Endothelial cell of umbilical vein (primary cell): ENCODE data around the gene SCG3. TPM values are rescaled to one million over a fixed set of nuclear protein-coding genes. Genes with fewer than 3 reads are reported as not detected.

Experiments
- BruUV-seq: library from RNA; stranded (reverse); fragments of 400-500 nt; replicated peaks from 2 replicates; lab custom pipeline; 2021; lab: Mats Ljungman, UMichigan
- CTCF ChIA-PET: fragments of 300-600, 350-600 bp; sonication (Branson Sonifier 250); formaldehyde crosslinking; loops from one replicate; lab custom pipeline; 2021; ENCODE audit warnings: antibody characterized with exemption, inconsistent platforms; lab: Charles Lee
- POLR2A ChIA-PET: fragments of 300-600, 350-600 bp; sonication (Branson Sonifier 250); formaldehyde crosslinking; loops from one replicate; lab custom pipeline; 2021; ENCODE audit warnings: antibody characterized with exemption, inconsistent platforms; lab: Charles Lee
- DNase-seq: peaks from one replicate; pipeline ENCODE4 v3.0.0-alpha.2; 2011; ENCODE audit warnings: low read depth, low spot score
- FAIRE-seq: peaks from 2 replicates; lab custom pipeline; 2011; peaks lifted over from hg19 to GRCh38; lab: Jason Lieb, UNC
- H2AFZ ChIP-seq: 2 replicates; pipeline ENCODE4 v1.6.0; 2012; ENCODE audit warnings: low read depth, low read length, control low read depth, inconsistent platforms
- H3K27ac ChIP-seq: 2 replicates; pipeline ENCODE4 v1.5.1; 2011; ENCODE audit warnings: low read depth, mild to moderate bottlenecking, control low read depth, low read length, moderate library complexity; ENCODE audit not compliant: insufficient read depth
- H3K27me3 ChIP-seq, 2 experiments: 2 replicates each; pipeline versions ENCODE4 v1.6.0 to v1.6.1; 2011; ENCODE audit warnings: low read length in 2 of 2, mixed read lengths in 1 of 2; ENCODE audit not compliant: control insufficient read depth in 2 of 2, insufficient read depth in 2 of 2
- H3K36me3 ChIP-seq, 2 experiments: 2 replicates in 1 of 2; 3 replicates in 1 of 2; pipeline ENCODE4 v1.5.1; 2011; ENCODE audit warnings: low read length in 2 of 2, mild to moderate bottlenecking in 1 of 2, moderate library complexity in 1 of 2; ENCODE audit not compliant: control insufficient read depth in 2 of 2, insufficient read depth in 2 of 2; ENCODE audit errors: extremely low read depth in 1 of 2
- H3K4me1 ChIP-seq: 3 replicates; pipeline ENCODE4 v1.5.1; 2011; ENCODE audit warnings: mild to moderate bottlenecking, low read length; ENCODE audit not compliant: control insufficient read depth, insufficient read depth; ENCODE audit errors: extremely low read depth
- H3K4me2 ChIP-seq: 2 replicates; pipeline ENCODE4 v1.6.1; 2011; ENCODE audit warnings: low read length, control low read depth, mixed read lengths; ENCODE audit not compliant: insufficient read depth
- H3K4me3 ChIP-seq, 3 experiments: fragments of 200-600 bp in 1 of 3; sonication (generic), shearing (Covaris generic) in 1 of 3; replicated peaks in 1 of 3; 2 replicates each; pipeline ENCODE4 v1.5.1; 2011 to 2016; ENCODE audit warnings: control low read depth in 3 of 3, low read length in 3 of 3, mild to moderate bottlenecking in 2 of 3, inconsistent platforms in 1 of 3, low read depth in 1 of 3, moderate library complexity in 1 of 3; ENCODE audit not compliant: insufficient read depth in 1 of 3
- H3K79me2 ChIP-seq: 2 replicates; pipeline ENCODE4 v1.6.0; 2012; ENCODE audit warnings: low read length, inconsistent platforms; ENCODE audit not compliant: control insufficient read depth, insufficient read depth
- H3K9ac ChIP-seq: replicated peaks from 2 replicates; pipeline ENCODE3; 2011; ENCODE audit warnings: low read length, control low read depth; ENCODE audit not compliant: insufficient read depth; ENCODE audit errors: extremely low read depth
- H3K9me1 ChIP-seq: replicated peaks from 3 replicates; pipeline ENCODE4 v1.6.0; 2011; ENCODE audit warnings: mild to moderate bottlenecking, low read length; ENCODE audit not compliant: control insufficient read depth, insufficient read depth; ENCODE audit errors: extremely low read depth
- H3K9me3 ChIP-seq: replicated peaks from 2 replicates; pipeline ENCODE4 v1.5.1; 2012; ENCODE audit warnings: low read length, inconsistent platforms; ENCODE audit not compliant: control insufficient read depth, insufficient read depth
- H4K20me1 ChIP-seq: replicated peaks from 2 replicates; pipeline ENCODE3; 2011; ENCODE audit warnings: mild to moderate bottlenecking, low read length; ENCODE audit not compliant: control insufficient read depth, insufficient read depth; ENCODE audit errors: extremely low read depth
- CTCF ChIP-seq, 2 donors: IDR thresholded peaks; 1 replicate in 1 of 2; 2 replicates in 1 of 2; pipeline ENCODE4 v1.5.1; 2011; ENCODE audit warnings: low read length in 2 of 2, mild to moderate bottlenecking in 2 of 2, moderate library complexity in 2 of 2, control low read depth in 1 of 2, inconsistent platforms in 1 of 2, low read depth in 1 of 2; ENCODE audit not compliant: insufficient read depth in 1 of 2; ENCODE audit errors: extremely low read depth in 1 of 2
- EZH2 ChIP-seq: IDR thresholded peaks from 2 replicates; pipeline ENCODE4 v1.6.1; 2012; ENCODE audit warnings: borderline replicate concordance, low read depth, mild to moderate bottlenecking, moderate library complexity, low read length, inconsistent platforms; ENCODE audit not compliant: severe bottlenecking
- FOS ChIP-seq: IDR thresholded peaks from 2 replicates; pipeline ENCODE4 v1.6.1; 2011; ENCODE audit warnings: mild to moderate bottlenecking, low read length, moderate library complexity, borderline replicate concordance; ENCODE audit not compliant: insufficient read depth
- GATA2 ChIP-seq: IDR thresholded peaks from 2 replicates; pipeline ENCODE4 v1.7.0; 2011; ENCODE audit warnings: low read depth, mild to moderate bottlenecking, moderate library complexity, mixed read lengths, low read length; ENCODE audit not compliant: insufficient read length, insufficient read depth
- JUN ChIP-seq: IDR thresholded peaks from 2 replicates; pipeline ENCODE4 v1.6.1; 2011; ENCODE audit warnings: borderline replicate concordance, low read depth; ENCODE audit not compliant: insufficient read length, insufficient read depth
- MYC ChIP-seq: IDR thresholded peaks from one replicate; pipeline ENCODE4 v1.6.1; 2011; ENCODE audit warnings: mild to moderate bottlenecking, low read depth, low read length
- POLR2A ChIP-seq: IDR thresholded peaks from 2 replicates; pipeline ENCODE4 v1.6.1; 2012; ENCODE audit warnings: low read depth, mild to moderate bottlenecking, control low read depth, low read length
- POLR2AphosphoS5 ChIP-seq: IDR thresholded peaks from 2 replicates; pipeline ENCODE4 v1.6.1; 2012; ENCODE audit warnings: low read depth, mild to moderate bottlenecking, control low read depth, low read length, moderate library complexity; ENCODE audit not compliant: insufficient read depth
- dilution Hi-C: fragments of 300-500 bp; cut with MboI; formaldehyde crosslinking; loops from one replicate; pipeline ENCODE4 v1.15.0; 2019; ENCODE audit warnings: low sequenced_read_pairs; ENCODE audit not compliant: extremely low pct_ligation_motif_present
- intact Hi-C: fragments of 100-400 bp; cut with micrococcal nuclease; formaldehyde crosslinking; loops from one replicate; pipeline ENCODE4 v1.10.0; 2022
- polyA plus RNA-seq, 4 experiments: library from polyadenylated mRNA; depleted of rRNA in 3 of 4; stranded (reverse) in 3 of 4; unstranded in 1 of 4; fragments of >200 nt; gene quantifications; 2 replicates each; pipeline versions ENCODE4 v1.2.1 to v1.2.3, GENCODE V29; 2011 to 2012; ENCODE audit warnings: missing spikeins in 1 of 4
- total RNA-seq: library from RNA; stranded (reverse); gene quantifications from 2 replicates; pipeline ENCODE4 v1.2.3, GENCODE V29; 2021
- TF ChIP-seq, protein P1 (sequence below): IDR thresholded peaks from 2 replicates; pipeline ENCODE4 v1.6.1; 2011; ENCODE audit not compliant: insufficient read depth, insufficient read length

The SCG3 gene
- total and polyA plus RNA-seq, 2 donors (not counting 3 experiments of a cell fraction or from before 2014, with no cell fraction given), result not detected

DNA sequence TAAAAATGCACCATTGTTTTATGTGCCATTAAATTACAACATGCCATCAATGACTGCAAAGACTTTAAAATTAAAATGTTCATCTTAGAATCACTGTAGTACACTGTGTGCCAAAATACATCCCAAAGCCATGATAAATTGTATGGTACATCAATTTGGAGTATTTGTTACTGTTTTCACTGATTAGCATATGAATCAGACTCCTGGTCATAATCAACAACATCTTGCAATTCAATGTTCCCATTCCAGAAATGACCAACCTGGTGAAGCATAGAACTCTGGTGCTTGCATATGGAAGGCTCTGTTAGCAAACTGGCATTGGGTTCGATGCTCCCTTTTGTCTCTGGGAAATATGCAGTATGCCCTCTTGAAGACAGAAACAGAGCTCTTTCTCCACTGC lies 33.6 kb downstream of the SCG3 start:
- Histone ChIP-seq H3K9me1 (no peaks in the 10 kb centered on the region), H3K36me3 (no peaks in the 10 kb centered on the region), H3K9ac (no peak overlapping the region), H3K27me3 (peaks cover 0 to 2% of the 10 kb centered on the region in 2 experiments), H3K79me2 (no peaks in the 10 kb centered on the region), H3K4me3 (no peak overlapping the region), H4K20me1 (no peaks in the 10 kb centered on the region), H3K4me2 (no peak overlapping the region), H3K4me1 (no peaks in the 10 kb centered on the region), H2AFZ (no peak overlapping the region), H3K27ac (no peak overlapping the region), H3K9me3 (no peaks in the 10 kb centered on the region)
- BruUV-seq, result no TSS peak
- dilution Hi-C loops (no loop called here), intact Hi-C loops (no loop called here)
- DNase-seq, result no peak
- FAIRE-seq, result no peak
- TF ChIP-seq FOS (no peak), CTCF (IDR thresholded peaks at IDR 0.05; ENCODE audit: extremely low read depth in 1 of 2, insufficient read depth in 1 of 2, low read depth in 1 of 2, low read length in 2 of 2) (no peak), MYC (no peak), POLR2AphosphoS5 (no peak), GATA2 (no peak), EZH2 (no peak), JUN (no peak), POLR2A (no peak)
- TF ChIP-seq, protein P1, sequence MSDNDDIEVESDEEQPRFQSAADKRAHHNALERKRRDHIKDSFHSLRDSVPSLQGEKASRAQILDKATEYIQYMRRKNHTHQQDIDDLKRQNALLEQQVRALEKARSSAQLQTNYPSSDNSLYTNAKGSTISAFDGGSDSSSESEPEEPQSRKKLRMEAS, result no peak
- CTCF ChIA-PET, result interaction anchor here (1.1 to 2.0 kb wide), 2 partner anchors 9 to 61 kb away, joined by 3 to 5 read pairs; no protein-coding TSS in a partner anchor
- POLR2A ChIA-PET, result no interaction called here
